Smooth muscle cell (in vitro differentiated cells): ENCODE results near the gene MAP4K1. TPM values are rescaled to one million over a fixed set of nuclear protein-coding genes. Genes with fewer than 3 reads are reported as not detected.
"Not testable (repeated sequence)": the region's sequence is repeated elsewhere in the genome, so short reads cannot be mapped to it uniquely, and the experiment has no call there.

Experiments
- DNase-seq: peaks from one replicate; lab custom pipeline; 2025; ENCODE audit not compliant: unreplicated experiment; lab: John Stamatoyannopoulos, UW
- H2AFZ ChIP-seq: fragments of 200-600 bp; sonication (generic); 2 replicates; pipeline ENCODE4 v1.6.0; 2016; ENCODE audit warnings: antibody characterized with exemption, low read depth, mild to moderate bottlenecking
- H3F3A ChIP-seq: fragments of 200-600 bp; sonication (generic); 2 replicates; pipeline ENCODE4 v1.6.0; 2017; ENCODE audit warnings: antibody characterized with exemption, low read depth
- H3K27ac ChIP-seq: fragments of 200-600 bp; sonication (generic); 2 replicates; pipeline ENCODE4 v1.5.1; 2016; ENCODE audit warnings: low read depth, mild to moderate bottlenecking
- H3K27me3 ChIP-seq: fragments of 200-600 bp; sonication (generic); 2 replicates; pipeline ENCODE4 v1.6.1; 2016; ENCODE audit warnings: low read depth, mild to moderate bottlenecking
- H3K36me3 ChIP-seq: fragments of 200-600 bp; sonication (generic); 2 replicates; pipeline ENCODE4 v1.5.1; 2016; ENCODE audit warnings: low read depth
- H3K4me1 ChIP-seq: fragments of 200-600 bp; sonication (generic); 2 replicates; pipeline ENCODE4 v1.5.1; 2016; ENCODE audit warnings: low read depth
- H3K4me2 ChIP-seq: fragments of 200-600 bp; sonication (generic); 2 replicates; pipeline ENCODE4 v1.6.0; 2016; ENCODE audit warnings: mild to moderate bottlenecking
- H3K4me3 ChIP-seq: fragments of 200-600 bp; sonication (generic); 2 replicates; pipeline ENCODE4 v1.5.1; 2016; ENCODE audit warnings: mild to moderate bottlenecking
- H3K79me2 ChIP-seq: fragments of 200-600 bp; sonication (generic); 2 replicates; pipeline ENCODE4 v1.6.0; 2016; ENCODE audit warnings: low read depth, mild to moderate bottlenecking
- H3K9ac ChIP-seq: fragments of 200-600 bp; sonication (generic); 2 replicates; pipeline ENCODE4 v1.6.0; 2016; ENCODE audit warnings: low read depth
- H3K9me3 ChIP-seq: fragments of 200-600 bp; sonication (generic); replicated peaks from 2 replicates; pipeline ENCODE4 v1.5.1; 2016; ENCODE audit warnings: low read depth
- H4K20me1 ChIP-seq: fragments of 200-600 bp; sonication (generic); 2 replicates; pipeline ENCODE4 v1.6.0; 2016; ENCODE audit warnings: low read depth
- WGBS: methylation state at CpG from one replicate; pipeline ENCODE4 v1.1.7; 2016; ENCODE audit warnings: low lambda C conversion rate; 5-methylcytosine and 5-hydroxymethylcytosine counted together
- polyA plus RNA-seq: library from polyadenylated mRNA; unstranded; fragments of >200 nt; fragmentation: Nextera tagmentation; extraction: Ambion mirVana; gene quantifications from 2 replicates; pipeline ENCODE4 v1.2.1, GENCODE V29; 2016
- total RNA-seq: library from RNA; depleted of rRNA; stranded (reverse); fragments of >200 nt; gene quantifications from 2 replicates; pipeline ENCODE4 v1.2.3, GENCODE V29; 2014
- TF ChIP-seq, protein P1 (sequence below): fragments of 200-600 bp; sonication (generic); IDR thresholded peaks from 2 replicates; pipeline ENCODE4 v1.5.1; 2017; ENCODE audit warnings: borderline replicate concordance, mild to moderate bottlenecking, antibody characterized with exemption; ENCODE audit not compliant: insufficient read depth, poor library complexity, severe bottlenecking

Gene MAP4K1
- total and polyA plus RNA-seq, 2 experiments from 2014 or later: 0.22 to 0.91 TPM

DNA sequence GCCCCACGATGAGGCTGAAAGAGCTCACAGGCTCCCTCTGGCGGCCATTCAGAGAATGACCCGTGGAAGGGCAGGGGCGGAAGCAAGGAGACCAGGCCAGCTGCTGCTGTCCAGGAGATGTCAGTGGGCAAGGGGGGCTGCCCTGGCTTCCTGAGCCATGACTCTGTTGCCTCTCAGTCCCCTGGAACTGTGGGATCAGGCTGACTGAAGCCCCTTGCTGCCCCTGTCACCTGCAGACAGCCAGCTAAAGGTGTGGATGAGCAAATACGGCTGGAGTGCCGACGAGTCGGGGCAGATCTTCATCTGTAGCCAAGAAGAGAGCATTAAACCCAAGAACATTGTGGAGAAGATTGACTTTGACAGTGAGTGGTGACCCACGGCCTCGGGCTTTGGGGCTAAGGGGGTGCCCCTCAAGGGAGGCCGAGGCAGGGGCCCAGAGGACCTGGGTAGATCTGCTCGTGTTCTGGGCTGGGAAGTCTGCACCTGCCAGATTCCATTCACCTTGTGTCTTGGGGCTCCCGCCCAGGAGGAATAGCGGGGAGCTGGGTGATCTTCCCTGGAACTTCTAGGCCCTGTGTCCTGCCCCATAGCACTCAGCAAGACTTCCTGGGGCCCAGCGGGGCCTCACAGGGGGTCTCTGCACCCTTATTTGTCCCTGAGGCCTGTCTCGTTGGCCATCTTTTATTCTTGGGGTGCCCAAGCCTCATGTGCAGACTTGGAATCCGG is 17.2 kb upstream of the MAP4K1 start:
- Histone ChIP-seq H3K9me3 (no peaks in the 10 kb centered on the region), H3K4me1 (no peaks in the 10 kb centered on the region), H3K27ac (no peak overlapping the region), H3F3A (peaks cover 5% of the 10 kb centered on the region), H3K27me3 (no peaks in the 10 kb centered on the region), H3K79me2 (no peaks in the 10 kb centered on the region), H3K4me2 (no peak overlapping the region), H2AFZ (no peak overlapping the region), H3K9ac (no peak overlapping the region), H3K4me3 (no peak overlapping the region), H4K20me1 (no peaks in the 10 kb centered on the region), H3K36me3 (no peaks in the 10 kb centered on the region)
- TF ChIP-seq, protein P1, sequence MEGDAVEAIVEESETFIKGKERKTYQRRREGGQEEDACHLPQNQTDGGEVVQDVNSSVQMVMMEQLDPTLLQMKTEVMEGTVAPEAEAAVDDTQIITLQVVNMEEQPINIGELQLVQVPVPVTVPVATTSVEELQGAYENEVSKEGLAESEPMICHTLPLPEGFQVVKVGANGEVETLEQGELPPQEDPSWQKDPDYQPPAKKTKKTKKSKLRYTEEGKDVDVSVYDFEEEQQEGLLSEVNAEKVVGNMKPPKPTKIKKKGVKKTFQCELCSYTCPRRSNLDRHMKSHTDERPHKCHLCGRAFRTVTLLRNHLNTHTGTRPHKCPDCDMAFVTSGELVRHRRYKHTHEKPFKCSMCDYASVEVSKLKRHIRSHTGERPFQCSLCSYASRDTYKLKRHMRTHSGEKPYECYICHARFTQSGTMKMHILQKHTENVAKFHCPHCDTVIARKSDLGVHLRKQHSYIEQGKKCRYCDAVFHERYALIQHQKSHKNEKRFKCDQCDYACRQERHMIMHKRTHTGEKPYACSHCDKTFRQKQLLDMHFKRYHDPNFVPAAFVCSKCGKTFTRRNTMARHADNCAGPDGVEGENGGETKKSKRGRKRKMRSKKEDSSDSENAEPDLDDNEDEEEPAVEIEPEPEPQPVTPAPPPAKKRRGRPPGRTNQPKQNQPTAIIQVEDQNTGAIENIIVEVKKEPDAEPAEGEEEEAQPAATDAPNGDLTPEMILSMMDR: peak; percentile 89
- 74% methylated on average over 17 of the region's 17 CpGs for WGBS
- DNase-seq: peak; percentile 44

DNA sequence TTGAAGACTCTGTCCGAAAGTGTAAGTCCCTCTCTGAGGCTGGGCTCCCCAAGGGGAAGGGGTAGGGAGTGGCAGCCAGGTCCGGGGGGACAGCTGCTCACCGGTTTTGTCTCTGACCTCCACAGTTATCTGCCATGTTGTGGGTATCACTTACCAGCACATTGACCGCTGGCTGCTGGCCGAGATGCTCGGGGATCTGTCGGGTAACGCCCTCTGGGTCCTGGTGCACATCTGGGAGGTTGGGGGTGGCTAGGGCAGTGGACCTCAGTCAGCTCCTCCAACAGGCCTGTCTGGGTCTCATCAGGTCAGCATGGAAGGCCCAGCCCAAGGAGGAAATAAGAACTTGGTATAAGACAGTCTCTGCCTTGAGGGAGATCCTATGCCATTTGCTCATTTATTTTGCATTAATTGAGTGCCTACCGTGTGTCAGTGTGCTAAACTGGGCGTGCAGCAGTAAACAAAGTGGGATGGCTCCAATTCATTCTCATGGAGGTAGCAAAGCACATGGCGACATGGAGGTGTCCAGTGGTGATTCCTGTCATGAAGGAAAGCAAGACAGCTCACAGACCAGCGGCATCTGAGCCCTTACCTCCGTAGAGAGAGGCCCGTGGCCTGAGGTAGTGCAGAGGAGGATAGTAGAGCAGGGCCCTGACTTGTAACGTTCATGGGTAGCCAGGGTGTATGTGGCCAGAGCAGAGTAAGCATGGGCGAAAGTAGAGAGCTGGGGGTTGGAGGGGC is 14.9 kb upstream of the MAP4K1 start:
- Histone ChIP-seq H3K36me3 (no peaks in the 10 kb centered on the region), H4K20me1 (no peaks in the 10 kb centered on the region), H3K27me3 (no peaks in the 10 kb centered on the region), H3K4me3 (no peak overlapping the region), H3K9ac (no peak overlapping the region), H3K27ac (no peak overlapping the region), H3K4me1 (no peaks in the 10 kb centered on the region), H3F3A (peaks cover 5% of the 10 kb centered on the region), H3K9me3 (no peaks in the 10 kb centered on the region), H2AFZ (no peak overlapping the region), H3K4me2 (no peak overlapping the region), H3K79me2 (no peaks in the 10 kb centered on the region)
- TF ChIP-seq, protein P1: no peak
- WGBS: 96% methylated on average over 16 of the region's 16 CpGs
- DNase-seq: no peak

DNA sequence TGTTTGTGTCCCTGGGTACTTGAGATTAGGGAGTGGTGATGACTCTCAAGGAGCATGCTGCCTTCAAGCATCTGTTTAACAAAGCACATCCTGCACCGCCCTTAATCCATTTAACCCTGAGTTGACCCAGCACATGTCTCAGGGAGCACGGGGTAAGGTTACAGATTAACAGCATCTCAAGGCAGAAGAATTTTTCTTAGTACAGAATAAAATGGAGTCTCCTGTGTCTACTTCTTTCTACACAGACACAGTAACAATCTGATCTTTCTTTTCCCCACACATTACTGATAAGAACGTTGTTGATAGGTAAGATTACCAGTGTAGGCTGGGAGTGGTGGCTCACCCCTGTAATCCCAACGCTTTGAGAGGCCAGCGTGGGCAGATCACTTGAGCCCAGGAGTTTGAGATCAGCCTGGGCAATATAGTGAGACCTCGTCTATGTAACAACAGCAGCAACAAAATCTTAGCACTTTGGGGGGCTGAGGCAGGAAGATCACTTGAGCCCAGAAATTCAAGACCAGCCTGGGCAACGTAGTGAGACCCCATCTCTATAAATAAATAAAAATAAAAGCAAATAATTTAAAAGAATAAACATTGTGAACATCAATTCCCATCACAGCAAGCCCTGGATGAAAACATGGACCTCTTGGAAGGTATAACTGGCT is 14.2 kb upstream of the MAP4K1 start:
- not testable (repeated sequence) for H3K9me3 ChIP-seq, H2AFZ ChIP-seq, H3K9ac ChIP-seq, H3K27ac ChIP-seq, H3K79me2 ChIP-seq, H4K20me1 ChIP-seq, H3K27me3 ChIP-seq, H3K4me2 ChIP-seq, H3F3A ChIP-seq, H3K4me1 ChIP-seq, H3K4me3 ChIP-seq, H3K36me3 ChIP-seq, DNase-seq
- 82% methylated on average over 7 of the region's 7 CpGs for WGBS

DNA sequence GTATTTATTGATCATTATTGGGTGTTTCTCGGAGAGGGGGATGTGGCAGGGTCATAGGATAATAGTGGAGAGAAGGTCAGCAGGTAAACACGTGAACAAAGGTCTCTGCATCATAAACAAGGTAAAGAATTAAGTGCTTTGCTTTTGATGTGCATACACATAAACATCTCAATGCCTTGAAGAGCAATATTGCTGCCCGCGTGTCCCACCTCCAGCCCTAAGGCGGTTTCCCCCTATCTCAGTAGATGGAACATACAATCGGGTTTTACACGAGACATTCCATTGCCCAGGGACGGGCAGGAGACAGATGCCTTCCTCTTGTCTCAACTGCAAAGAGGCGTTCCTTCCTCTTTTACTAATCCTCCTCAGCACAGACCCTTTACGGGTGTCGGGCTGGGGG is 13.5 kb upstream of the MAP4K1 start:
- not testable (repeated sequence) for H3K4me3 ChIP-seq, H3K27ac ChIP-seq, H3K4me2 ChIP-seq, H3K27me3 ChIP-seq, H4K20me1 ChIP-seq, H2AFZ ChIP-seq, DNase-seq, H3K9ac ChIP-seq, H3K36me3 ChIP-seq, H3K79me2 ChIP-seq, H3F3A ChIP-seq, H3K9me3 ChIP-seq, H3K4me1 ChIP-seq
- WGBS: 75% methylated on average over 10 of the region's 11 CpGs
